Small intestine (tissue), 7 donors: Measurements from ENCODE around the gene SERHL2. TPM values are rescaled to one million over a fixed set of nuclear protein-coding genes. Genes with fewer than 3 reads are reported as not detected.
"Not testable (repeated sequence)": the region's sequence is repeated elsewhere in the genome, so short reads cannot be mapped to it uniquely, and the experiment has no call there.

Source experiments
- DNase-seq, 2 donors: peaks; one replicate each; pipeline versions ENCODE4 v3.0.0 to v3.0.0-alpha.2; 2013
- FAIRE-seq: peaks from 2 replicates; lab custom pipeline; 2012; peaks lifted over from hg19 to GRCh38; lab: Jason Lieb, UNC
- H3K27ac ChIP-seq, 3 donors: one replicate each; pipeline ENCODE4 v1.5.1; 2013; ENCODE audit warnings: low read length in 2 of 3, mild to moderate bottlenecking in 2 of 3, control low read depth in 1 of 3, inconsistent platforms in 1 of 3, low read depth in 1 of 3, moderate library complexity in 1 of 3
- H3K27me3 ChIP-seq, 3 donors: one replicate each; pipeline ENCODE4 v1.6.1; 2013; ENCODE audit warnings: low read length in 3 of 3, inconsistent platforms in 1 of 3; ENCODE audit not compliant: control insufficient read depth in 3 of 3, insufficient read depth in 3 of 3
- H3K36me3 ChIP-seq, 3 donors: one replicate each; pipeline ENCODE4 v1.6.1; 2013; ENCODE audit warnings: low read length in 3 of 3, inconsistent platforms in 1 of 3, low read depth in 1 of 3, mild to moderate bottlenecking in 1 of 3, moderate library complexity in 1 of 3; ENCODE audit not compliant: control insufficient read depth in 3 of 3, insufficient read depth in 2 of 3
- H3K4me1 ChIP-seq, 3 donors: one replicate each; pipeline ENCODE4 v1.6.1; 2013; ENCODE audit warnings: low read length in 2 of 3, inconsistent platforms in 1 of 3, low read depth in 1 of 3, mild to moderate bottlenecking in 1 of 3, moderate library complexity in 1 of 3; ENCODE audit not compliant: control insufficient read depth in 3 of 3, insufficient read depth in 2 of 3
- H3K4me3 ChIP-seq, 3 donors: one replicate each; pipeline ENCODE4 v1.5.1; 2013; ENCODE audit warnings: low read length in 3 of 3, control low read depth in 1 of 3, inconsistent platforms in 1 of 3, low read depth in 1 of 3, mild to moderate bottlenecking in 1 of 3, moderate library complexity in 1 of 3
- H3K9me3 ChIP-seq, 2 donors: one replicate each; pipeline ENCODE4 v1.6.1; 2013; ENCODE audit warnings: low read depth in 1 of 2, low read length in 1 of 2; ENCODE audit not compliant: control insufficient read depth in 2 of 2, insufficient read depth in 1 of 2
- WGBS, 3 donors: extraction: QIAGEN DNeasy Blood & Tissue Kit; methylation state at CpG; one replicate each; pipeline ENCODE4 v1.1.7; 2013; 5-methylcytosine and 5-hydroxymethylcytosine counted together
- polyA plus RNA-seq, 4 donors: library from polyadenylated mRNA; stranded (reverse) in 3 of 4; unstranded in 1 of 4; fragments of 200-250 nt in 3 of 4; fragments of 120-200 nt in 1 of 4; gene quantifications; one replicate each; pipeline versions ENCODE4 v1.2.1 to v1.2.3, GENCODE V29; 2013
- donor health status: healthy with polysubstance abuse.
- donor health status: control.
- donor health status: control.
- donor health status: Bipolar disorder and iron deficiency.
- donor health status: healthy.

The SERHL2 gene
- polyA plus RNA-seq, 4 donors, result 0.89 to 4.1 (median 2.4) TPM

- H3K4me3 ChIP-seq, result no peak overlapping the region
- FAIRE-seq (no peak), DNase-seq (peak in 1 of 2 donors; percentile 31)
- no peaks in the 10 kb centered on the region for H3K9me3 ChIP-seq
- peaks cover 0 to under 1% (median 0%) of the 10 kb centered on the region in 3 donors for H3K36me3 ChIP-seq
- H3K27ac ChIP-seq, result no peak overlapping the region
- WGBS, 3 donors, result 66 to 73% (median 72%) methylated on average over 7 of the region's 7 CpGs
- H3K27me3 ChIP-seq, result no peaks in the 10 kb centered on the region
- H3K4me1 ChIP-seq, result peaks cover 0 to 8% (median 0%) of the 10 kb centered on the region in 3 donors
These were observed 7.0 kb downstream of the SERHL2 start for GRCh38 chr22:42560781-42561180.

- no peak overlapping the region for H3K4me3 ChIP-seq
- FAIRE-seq, result no peak
- peaks cover 0 to 8% (median 0%) of the 10 kb centered on the region in 3 donors for H3K4me1 ChIP-seq
- 65 to 75% (median 67%) methylated on average over 5 of the region's 5 CpGs for WGBS, 3 donors
- H3K9me3 ChIP-seq, result no peaks in the 10 kb centered on the region
- no peaks in the 10 kb centered on the region for H3K27me3 ChIP-seq
- H3K36me3 ChIP-seq, result peaks cover 0 to 5% (median 0%) of the 10 kb centered on the region in 3 donors
- no peak for DNase-seq
- H3K27ac ChIP-seq, result no peak overlapping the region
These were observed 8.1 kb downstream of the SERHL2 start for GRCh38 chr22:42561856-42562255.

- Histone ChIP-seq H3K27ac (no peak overlapping the region), H3K4me1 (peaks cover 0 to 8% (median 0%) of the 10 kb centered on the region in 3 donors), H3K9me3 (no peaks in the 10 kb centered on the region), H3K4me3 (no peak overlapping the region), H3K27me3 (no peaks in the 10 kb centered on the region), H3K36me3 (peaks cover 0 to 5% (median 0%) of the 10 kb centered on the region in 3 donors)
- 20 to 35% (median 25%) methylated on average over 8 of the region's 8 CpGs for WGBS, 3 donors
- DNase-seq (peak; percentile 67 to 76), FAIRE-seq (no peak)
These were observed 8.5 kb downstream of the SERHL2 start for GRCh38 chr22:42562279-42562678.

GRCh38 chr22:42562684-42563083, 8.9 kb downstream of the SERHL2 start:
- H3K27ac ChIP-seq, result no peak overlapping the region
- H3K27me3 ChIP-seq, result no peaks in the 10 kb centered on the region
- H3K36me3 ChIP-seq, result peaks cover 0 to 5% (median 0%) of the 10 kb centered on the region in 3 donors
- FAIRE-seq, result no peak
- H3K9me3 ChIP-seq, result no peaks in the 10 kb centered on the region
- H3K4me3 ChIP-seq, result no peak overlapping the region
- H3K4me1 ChIP-seq, result peaks cover 0 to 8% (median 0%) of the 10 kb centered on the region in 3 donors
- DNase-seq, result no peak
- 52 to 80% (median 74%) methylated on average over 2 of the region's 2 CpGs for WGBS, 3 donors

- FAIRE-seq, H3K4me1 ChIP-seq, H3K36me3 ChIP-seq, H3K9me3 ChIP-seq, H3K4me3 ChIP-seq, DNase-seq, H3K27me3 ChIP-seq, H3K27ac ChIP-seq: not testable (repeated sequence)
- WGBS, 3 donors, result 73 to 81% (median 74%) methylated on average over 3 of the region's 3 CpGs
These were observed 10.2 kb downstream of the SERHL2 start for GRCh38 chr22:42563943-42564342.

- Histone ChIP-seq H3K27me3 (no peaks in the 10 kb centered on the region), H3K4me1 (peaks cover 0 to 8% (median 0%) of the 10 kb centered on the region in 3 donors), H3K9me3 (no peaks in the 10 kb centered on the region), H3K36me3 (peaks cover 0 to 10% (median 0%) of the 10 kb centered on the region in 3 donors), H3K27ac (no peak overlapping the region), H3K4me3 (no peak overlapping the region)
- WGBS, 3 donors, result 97 to 98% (median 98%) methylated on average over 17 of the region's 17 CpGs
- no peak for FAIRE-seq
- DNase-seq, result no peak
These were observed 10.9 kb downstream of the SERHL2 start for GRCh38 chr22:42564699-42565098.

GRCh38 chr22:42565956-42566355, 12.2 kb downstream of the SERHL2 start:
- H3K27me3 ChIP-seq, result no peaks in the 10 kb centered on the region
- H3K4me1 ChIP-seq, result peaks cover 0 to 8% (median 0%) of the 10 kb centered on the region in 3 donors
- H3K9me3 ChIP-seq, result no peaks in the 10 kb centered on the region
- peaks cover 0 to 17% (median 0%) of the 10 kb centered on the region in 3 donors for H3K36me3 ChIP-seq
- FAIRE-seq, result no peak
- no peak overlapping the region for H3K4me3 ChIP-seq
- 91 to 94% (median 94%) methylated on average over 12 of the region's 12 CpGs for WGBS, 3 donors
- H3K27ac ChIP-seq, result no peak overlapping the region
- no peak for DNase-seq

- DNase-seq, H3K27ac ChIP-seq, FAIRE-seq, H3K4me1 ChIP-seq, H3K27me3 ChIP-seq, H3K9me3 ChIP-seq, H3K4me3 ChIP-seq: not testable (repeated sequence)
- peaks cover 0 to 32% (median 0%) of the 10 kb centered on the region in 3 donors for H3K36me3 ChIP-seq
- 74 to 86% (median 76%) methylated on average over 5 of the region's 6 CpGs for WGBS, 3 donors
These were observed 14.2 kb downstream of the SERHL2 start for GRCh38 chr22:42567950-42568349.

- 58 to 78% (median 70%) methylated on average over 9 of the region's 9 CpGs for WGBS, 3 donors
- not testable (repeated sequence) for H3K4me1 ChIP-seq, H3K4me3 ChIP-seq, H3K27ac ChIP-seq, DNase-seq, H3K27me3 ChIP-seq, H3K9me3 ChIP-seq, FAIRE-seq
- peaks cover 0 to 49% (median 5%) of the 10 kb centered on the region in 3 donors for H3K36me3 ChIP-seq
These were observed 16.8 kb downstream of the SERHL2 start for GRCh38 chr22:42570580-42570979.
